Calu3 (cell line): Measurements from ENCODE around the gene MRPS18B. TPM values are rescaled to one million over a fixed set of nuclear protein-coding genes. Genes with fewer than 3 reads are reported as not detected.

Experiments
- BruUV-seq: library from RNA; stranded (reverse); fragments of 400-500 nt; replicated peaks from 2 replicates; lab custom pipeline; 2021; lab: Mats Ljungman, UMichigan
- CTCF ChIA-PET: fragments of 300-600 bp; sonication (Branson Sonifier 250); formaldehyde crosslinking; loops from one replicate; lab custom pipeline; 2022; ENCODE audit warnings: antibody characterized with exemption; lab: Charles Lee
- DNase-seq: peaks from one replicate; pipeline ENCODE4 v3.0.0; 2022
- H3K27ac Mint-ChIP-seq: one replicate; pipeline ENCODE4 v1.8.0; 2022; ENCODE audit warnings: mixed read lengths; ENCODE audit not compliant: unreplicated experiment
- H3K27me3 Mint-ChIP-seq: one replicate; pipeline ENCODE4 v1.8.0; 2022; ENCODE audit warnings: mixed read lengths; ENCODE audit not compliant: unreplicated experiment
- H3K36me3 Mint-ChIP-seq: one replicate; pipeline ENCODE4 v1.8.0; 2022; ENCODE audit warnings: mild to moderate bottlenecking, moderate library complexity, mixed read lengths; ENCODE audit not compliant: insufficient read depth, unreplicated experiment
- H3K4me1 Mint-ChIP-seq: one replicate; pipeline ENCODE4 v1.8.0; 2022; ENCODE audit warnings: mild to moderate bottlenecking, low read depth, mixed read lengths; ENCODE audit not compliant: unreplicated experiment
- H3K4me3 Mint-ChIP-seq: one replicate; pipeline ENCODE4 v1.8.0; 2022; ENCODE audit warnings: mild to moderate bottlenecking, low read depth, moderate library complexity, mixed read lengths; ENCODE audit not compliant: unreplicated experiment
- H3K9me3 Mint-ChIP-seq: one replicate; pipeline ENCODE4 v1.8.0; 2022; ENCODE audit warnings: low read depth, mixed read lengths; ENCODE audit not compliant: unreplicated experiment
- CTCF ChIP-seq: fragments of 200-600 bp; IDR thresholded peaks from one replicate; pipeline ENCODE4 v1.8.0; 2022; ENCODE audit warnings: antibody characterized with exemption; ENCODE audit not compliant: unreplicated experiment
- intact Hi-C: fragments of 100-400 bp; cut with micrococcal nuclease; formaldehyde crosslinking; loops from one replicate; pipeline ENCODE4 v1.10.0; 2022; ENCODE audit not compliant: unreplicated experiment
- total RNA-seq: library from RNA; stranded (reverse); gene quantifications from 2 replicates; pipeline ENCODE4 v1.2.3, GENCODE V29; 2022

MRPS18B gene
- total RNA-seq, 1 experiment from 2014 or later, result 103 TPM

- intact Hi-C loops, result no loop called here
- CTCF ChIA-PET, result interaction anchor here (1.0 kb wide), 1 partner anchor 130 kb away, joined by 3 read pairs; no protein-coding TSS in a partner anchor
- no peaks in the 10 kb centered on the region for H3K9me3 Mint-ChIP-seq
- DNase-seq, result no peak
- peaks cover 94% of the 10 kb centered on the region for H3K36me3 Mint-ChIP-seq
- no peak overlapping the region for H3K4me3 Mint-ChIP-seq
- no TSS peak for BruUV-seq
- H3K4me1 Mint-ChIP-seq, result peaks cover 64% of the 10 kb centered on the region
- TF ChIP-seq CTCF, result no peak
- peaks cover 9% of the 10 kb centered on the region for H3K27me3 Mint-ChIP-seq
- H3K27ac Mint-ChIP-seq, result peak overlapping the region; percentile 73
Observed at GRCh38 chr6:30612213-30612612, 5.4 kb upstream of the MRPS18B start.

GRCh38 chr6:30612687-30613248, 4.9 kb upstream of the MRPS18B start:
- no peak for DNase-seq
- Mint-ChIP-seq H3K27ac (peak overlapping the region; percentile 98), H3K4me1 (peaks cover 61% of the 10 kb centered on the region), H3K9me3 (no peaks in the 10 kb centered on the region), H3K36me3 (peaks cover 94% of the 10 kb centered on the region), H3K4me3 (no peak overlapping the region), H3K27me3 (peaks cover 14% of the 10 kb centered on the region)
- no peak for TF ChIP-seq CTCF
- no TSS peak for BruUV-seq
- CTCF ChIA-PET, result interaction anchor here (1.0 kb wide), 1 partner anchor 131 kb away, joined by 3 read pairs; no protein-coding TSS in a partner anchor
- intact Hi-C loops, result no loop called here

- TF ChIP-seq CTCF, result no peak
- H3K27me3 Mint-ChIP-seq, result peaks cover 16% of the 10 kb centered on the region
- H3K27ac Mint-ChIP-seq, result peak overlapping the region; percentile 98
- no peaks in the 10 kb centered on the region for H3K9me3 Mint-ChIP-seq
- H3K4me3 Mint-ChIP-seq, result peak overlapping the region; percentile 28
- intact Hi-C loops, result no loop called here
- peaks cover 94% of the 10 kb centered on the region for H3K36me3 Mint-ChIP-seq
- DNase-seq, result no peak
- CTCF ChIA-PET, result no interaction called here
- BruUV-seq, result no TSS peak
- peaks cover 61% of the 10 kb centered on the region for H3K4me1 Mint-ChIP-seq
Observed at GRCh38 chr6:30613251-30614043, 4.2 kb upstream of the MRPS18B start.

GRCh38 chr6:30614044-30614842, 3.4 kb upstream of the MRPS18B start:
- no TSS peak for BruUV-seq

More at GRCh38 chr6:30614044-30614842, 3.4 kb upstream of the MRPS18B start:
- peaks cover 94% of the 10 kb centered on the region for H3K36me3 Mint-ChIP-seq
- peaks cover 16% of the 10 kb centered on the region for H3K27me3 Mint-ChIP-seq
- no peak for TF ChIP-seq CTCF
- H3K4me1 Mint-ChIP-seq, result peaks cover 66% of the 10 kb centered on the region
- H3K9me3 Mint-ChIP-seq, result no peaks in the 10 kb centered on the region
- intact Hi-C loops, result no loop called here
- no peak for DNase-seq
- H3K4me3 Mint-ChIP-seq, result peak overlapping the region; percentile 70
- CTCF ChIA-PET, result interaction anchor here (0.6 to 1.2 kb wide), 9 partner anchors 14 to 687 kb away, joined by 3 to 6 read pairs (median 5); partner anchors contain the start of genes ABCF1 and DHX16
- H3K27ac Mint-ChIP-seq, result peak overlapping the region; percentile 98
